PC-9 (cell line): ENCODE data around the gene PPP2R2C. TPM values are rescaled to one million over a fixed set of nuclear protein-coding genes. Genes with fewer than 3 reads are reported as not detected.

Experiments
- BruUV-seq: library from RNA; stranded (reverse); fragments of 400-500 nt; replicated peaks from 2 replicates; lab custom pipeline; 2021; lab: Mats Ljungman, UMichigan
- CTCF ChIA-PET: fragments of 300-600 bp; sonication (Branson Sonifier 250); formaldehyde crosslinking; loops from one replicate; lab custom pipeline; 2022; ENCODE audit warnings: antibody characterized with exemption; lab: Charles Lee
- POLR2A ChIA-PET: fragments of 300-600 bp; sonication (Branson Sonifier 250); formaldehyde crosslinking; loops from one replicate; lab custom pipeline; 2022; ENCODE audit warnings: antibody characterized with exemption; ENCODE audit not compliant: unreplicated experiment; lab: Charles Lee
- DNase-seq, 2 experiments: peaks; one replicate each; pipeline versions ENCODE4 v3.0.0 to v3.0.0-alpha.2; 2015 to 2022; ENCODE audit warnings: mixed read lengths in 1 of 2
- H2AFZ ChIP-seq: fragments of 200-600 bp; sonication (generic); 2 replicates; pipeline ENCODE4 v1.8.1; 2017; ENCODE audit warnings: antibody characterized with exemption
- H3F3A ChIP-seq: fragments of 200-600 bp; sonication (generic); 2 replicates; pipeline ENCODE4 v1.8.1; 2017; ENCODE audit warnings: antibody characterized with exemption, mild to moderate bottlenecking, low read depth; ENCODE audit not compliant: insufficient read depth
- H3K27ac ChIP-seq: fragments of 200-600 bp; sonication (generic); 2 replicates; pipeline ENCODE4 v1.6.1; 2016; ENCODE audit warnings: mixed run types
- H3K27me3 ChIP-seq: fragments of 200-600 bp; sonication (generic); 2 replicates; pipeline ENCODE4 v1.6.1; 2016; ENCODE audit warnings: low read depth, mixed run types; ENCODE audit not compliant: insufficient read depth
- H3K36me3 ChIP-seq: fragments of 200-600 bp; sonication (generic); 2 replicates; pipeline ENCODE4 v1.6.1; 2016; ENCODE audit warnings: low read depth, mixed run types
- H3K4me1 ChIP-seq: fragments of 200-600 bp; sonication (generic); replicated peaks from 2 replicates; pipeline ENCODE4 v1.6.1; 2016; ENCODE audit warnings: mixed run types; ENCODE audit not compliant: insufficient read depth
- H3K4me2 ChIP-seq: fragments of 200-600 bp; sonication (generic); 2 replicates; pipeline ENCODE4 v1.6.1; 2017; ENCODE audit warnings: mixed run types
- H3K4me3 ChIP-seq: fragments of 200-600 bp; sonication (generic); 2 replicates; pipeline ENCODE4 v1.6.1; 2016; ENCODE audit warnings: mixed run types
- H3K79me2 ChIP-seq: fragments of 200-600 bp; sonication (generic); 2 replicates; pipeline ENCODE4 v1.6.1; 2017; ENCODE audit warnings: low read depth, mixed run types
- H3K9me2 ChIP-seq: fragments of 200-600 bp; sonication (generic); 2 replicates; pipeline ENCODE4 v1.8.1; 2017; ENCODE audit warnings: mild to moderate bottlenecking; ENCODE audit not compliant: insufficient read depth
- H3K9me3 ChIP-seq: fragments of 200-600 bp; sonication (generic); 2 replicates; pipeline ENCODE4 v1.8.1; 2016; ENCODE audit warnings: low read depth; ENCODE audit not compliant: insufficient read depth
- H4K20me1 ChIP-seq: fragments of 200-600 bp; sonication (generic); 2 replicates; pipeline ENCODE4 v1.8.1; 2017; ENCODE audit not compliant: insufficient read depth
- EZH2 ChIP-seq: fragments of 200-600 bp; sonication (generic); IDR thresholded peaks from 2 replicates; pipeline ENCODE4 v1.8.0; 2017; ENCODE audit warnings: antibody characterized with exemption, low read depth
- intact Hi-C: fragments of 100-400 bp; cut with micrococcal nuclease; formaldehyde crosslinking; loops from one replicate; pipeline ENCODE4 v1.10.0; 2022; ENCODE audit not compliant: unreplicated experiment
- total RNA-seq: library from RNA; stranded (reverse); gene quantifications from 2 replicates; pipeline ENCODE4 v1.2.3, GENCODE V29; 2021
- TF ChIP-seq, protein P1 (sequence below): fragments of 200-600 bp; sonication (generic); conservative IDR thresholded peaks from 2 replicates; pipeline ENCODE4 v1.6.1; 2017; ENCODE audit warnings: mixed run types, antibody characterized with exemption, mild to moderate bottlenecking, moderate library complexity

PPP2R2C gene
- total RNA-seq, 1 experiment from 2014 or later, result 40.9 TPM

DNA sequence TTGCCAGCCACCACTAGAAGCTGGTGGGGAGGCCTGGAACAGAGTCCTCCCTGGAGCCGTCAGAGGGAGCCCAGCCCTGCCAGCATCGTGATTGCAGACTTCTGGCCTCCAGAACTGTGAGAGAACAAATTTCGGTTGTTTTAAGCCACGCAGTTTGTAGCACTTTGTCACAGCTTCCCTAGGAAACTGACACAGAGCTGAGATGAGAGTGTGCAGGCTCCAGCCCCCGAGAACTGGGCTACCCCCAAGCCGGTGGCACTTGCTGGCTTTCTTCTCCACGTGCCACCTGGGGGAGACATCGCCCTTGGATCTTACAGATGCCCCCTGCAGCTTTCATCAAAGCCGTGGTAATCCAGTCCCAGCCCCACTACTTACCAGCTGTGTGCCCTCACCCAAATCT lies 83.7 kb downstream of the PPP2R2C start:
- H3K4me1 ChIP-seq, result peaks cover 26% of the 10 kb centered on the region
- intact Hi-C loops, result no loop called here

DNA sequence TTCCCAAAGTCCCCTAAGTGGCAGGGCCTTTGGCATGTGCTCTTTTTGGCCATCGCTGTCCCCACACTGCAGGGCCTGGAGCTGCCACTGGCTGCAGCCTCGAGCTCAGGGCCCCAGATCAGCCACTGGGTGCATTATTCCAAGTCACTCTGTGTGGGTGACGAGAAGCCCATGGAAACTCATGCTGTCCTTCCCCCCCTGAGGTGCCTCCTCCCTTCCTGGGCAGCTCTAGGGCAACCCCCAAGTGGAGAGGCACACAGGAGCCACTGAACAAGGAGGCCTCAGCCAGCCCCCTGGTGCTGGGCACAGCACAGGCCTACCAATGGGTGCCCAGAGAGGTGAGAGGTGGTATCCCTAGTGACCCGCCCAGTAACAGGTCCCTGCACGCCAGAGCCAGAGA lies 84.5 kb downstream of the PPP2R2C start:
- CTCF ChIA-PET, result no interaction called here
- no peak for DNase-seq
- Histone ChIP-seq H3K36me3 (no peaks in the 10 kb centered on the region), H3K9me2 (no peaks in the 10 kb centered on the region), H2AFZ (no peak overlapping the region), H3K4me3 (no peak overlapping the region), H3K4me2 (no peak overlapping the region), H3K27ac (no peak overlapping the region), H3K79me2 (no peaks in the 10 kb centered on the region), H3K9me3 (no peaks in the 10 kb centered on the region), H4K20me1 (no peaks in the 10 kb centered on the region), H3K27me3 (no peaks in the 10 kb centered on the region), H3F3A (peaks cover 10% of the 10 kb centered on the region; the same call in 1 of the 2 replicates), H3K4me1 (peaks cover 26% of the 10 kb centered on the region)
- POLR2A ChIA-PET, result no interaction called here
- TF ChIP-seq, protein P1, sequence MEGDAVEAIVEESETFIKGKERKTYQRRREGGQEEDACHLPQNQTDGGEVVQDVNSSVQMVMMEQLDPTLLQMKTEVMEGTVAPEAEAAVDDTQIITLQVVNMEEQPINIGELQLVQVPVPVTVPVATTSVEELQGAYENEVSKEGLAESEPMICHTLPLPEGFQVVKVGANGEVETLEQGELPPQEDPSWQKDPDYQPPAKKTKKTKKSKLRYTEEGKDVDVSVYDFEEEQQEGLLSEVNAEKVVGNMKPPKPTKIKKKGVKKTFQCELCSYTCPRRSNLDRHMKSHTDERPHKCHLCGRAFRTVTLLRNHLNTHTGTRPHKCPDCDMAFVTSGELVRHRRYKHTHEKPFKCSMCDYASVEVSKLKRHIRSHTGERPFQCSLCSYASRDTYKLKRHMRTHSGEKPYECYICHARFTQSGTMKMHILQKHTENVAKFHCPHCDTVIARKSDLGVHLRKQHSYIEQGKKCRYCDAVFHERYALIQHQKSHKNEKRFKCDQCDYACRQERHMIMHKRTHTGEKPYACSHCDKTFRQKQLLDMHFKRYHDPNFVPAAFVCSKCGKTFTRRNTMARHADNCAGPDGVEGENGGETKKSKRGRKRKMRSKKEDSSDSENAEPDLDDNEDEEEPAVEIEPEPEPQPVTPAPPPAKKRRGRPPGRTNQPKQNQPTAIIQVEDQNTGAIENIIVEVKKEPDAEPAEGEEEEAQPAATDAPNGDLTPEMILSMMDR, result no peak
- TF ChIP-seq EZH2, result no peak
- no TSS peak for BruUV-seq
- intact Hi-C loops, result no loop called here

More for the DNA sequence above, 83.7 kb downstream of the PPP2R2C start:
- H3K27me3 ChIP-seq, result no peaks in the 10 kb centered on the region
- no peaks in the 10 kb centered on the region for H3K9me3 ChIP-seq
- no peaks in the 10 kb centered on the region for H3K9me2 ChIP-seq
- DNase-seq, result no peak
- no peak overlapping the region for H2AFZ ChIP-seq
- BruUV-seq, result no TSS peak
- CTCF ChIA-PET, result no interaction called here
- no peak overlapping the region for H3K4me2 ChIP-seq
- POLR2A ChIA-PET, result no interaction called here
- H3K27ac ChIP-seq, result no peak overlapping the region
- H3K4me3 ChIP-seq, result no peak overlapping the region
- no peaks in the 10 kb centered on the region for H3K79me2 ChIP-seq
- H4K20me1 ChIP-seq, result no peaks in the 10 kb centered on the region
- H3K36me3 ChIP-seq, result no peaks in the 10 kb centered on the region
- no peak for TF ChIP-seq EZH2
- TF ChIP-seq, protein P1, result no peak
- H3F3A ChIP-seq, result peaks cover 10% of the 10 kb centered on the region; the same call in 1 of the 2 replicates

DNA sequence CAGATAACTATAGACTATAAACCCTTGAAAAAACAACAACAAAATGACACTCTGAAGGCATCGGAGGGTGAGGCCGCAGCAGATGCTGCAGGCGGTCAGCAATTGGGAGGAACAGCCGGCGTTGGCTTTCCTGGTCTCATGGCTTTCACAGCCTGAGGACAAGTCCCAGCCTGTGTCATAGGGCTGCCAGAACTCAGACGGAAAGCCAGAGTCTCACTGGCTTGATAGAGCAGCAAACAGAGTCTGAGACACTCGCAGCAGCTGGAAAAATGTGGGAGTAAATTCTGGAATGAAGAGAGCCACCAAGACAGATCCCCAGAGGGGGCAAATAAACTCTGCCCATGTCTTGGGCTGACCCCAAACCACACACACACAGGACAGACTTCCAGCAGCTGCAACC lies 86.3 kb downstream of the PPP2R2C start:
- H3K4me3 ChIP-seq, result no peak overlapping the region
- CTCF ChIA-PET, result no interaction called here
- H3K27ac ChIP-seq, result no peak overlapping the region
- no peaks in the 10 kb centered on the region for H3K36me3 ChIP-seq
- BruUV-seq, result no TSS peak
- no peaks in the 10 kb centered on the region for H3K79me2 ChIP-seq
- TF ChIP-seq, protein P1, result no peak
- TF ChIP-seq EZH2, result no peak
- intact Hi-C loops, result no loop called here
- no peaks in the 10 kb centered on the region for H3K9me2 ChIP-seq
- no peak for DNase-seq
- POLR2A ChIA-PET, result interaction anchor here (0.5 kb wide), 1 partner anchor 302 kb away, joined by 3 read pairs; no protein-coding TSS in a partner anchor
- H3K4me2 ChIP-seq, result no peak overlapping the region
- 0 out of 2 replicates have a peak, but pooled peaks cover 4% of the 10 kb centered on the region for H3F3A ChIP-seq
- no peak overlapping the region for H2AFZ ChIP-seq
- H3K9me3 ChIP-seq, result no peaks in the 10 kb centered on the region
- no peaks in the 10 kb centered on the region for H3K27me3 ChIP-seq
- H3K4me1 ChIP-seq, result peaks cover 9% of the 10 kb centered on the region
- no peaks in the 10 kb centered on the region for H4K20me1 ChIP-seq
